ENCODE data around the gene GOLGA7B.

The GOLGA7B gene

GRCh38 chr10:97849687-97850402, at the start of gene GOLGA7B:
TSS of gene GOLGA7B (plus strand) at chr10:97849843. CDS start at chr10:97850304, 461 bp downstream.
- peak in 2 of 3 experiments; percentile 23 to 45 for DNase-seq (ENCODE audit: low read depth in 2 of 3, low spot score in 2 of 3)

- no peak for DNase-seq (ENCODE audit: low read depth in 2 of 3, low spot score in 2 of 3)
Observed at GRCh38 chr10:97800474-97800873, 49.2 kb upstream of the GOLGA7B start.

- DNase-seq (ENCODE audit: low read depth in 2 of 3, low spot score in 2 of 3), result no peak
Observed at GRCh38 chr10:97801422-97801821, 48.2 kb upstream of the GOLGA7B start.

GRCh38 chr10:97805096-97805884, 44.4 kb upstream of the GOLGA7B start:
- DNase-seq (ENCODE audit: low read depth in 2 of 3, low spot score in 2 of 3), result no peak

- DNase-seq (ENCODE audit: low read depth in 2 of 3, low spot score in 2 of 3), result no peak
Observed at GRCh38 chr10:97805949-97806348, 43.7 kb upstream of the GOLGA7B start.

GRCh38 chr10:97810446-97810845, 39.2 kb upstream of the GOLGA7B start:
- DNase-seq (ENCODE audit: low read depth in 2 of 3, low spot score in 2 of 3), result no peak

- no peak for DNase-seq (ENCODE audit: low read depth in 2 of 3, low spot score in 2 of 3)
Observed at GRCh38 chr10:97811958-97812357, 37.7 kb upstream of the GOLGA7B start.

GRCh38 chr10:97812696-97813095, 36.9 kb upstream of the GOLGA7B start:
- no peak for DNase-seq (ENCODE audit: low read depth in 2 of 3, low spot score in 2 of 3)

- no peak for DNase-seq (ENCODE audit: low read depth in 2 of 3, low spot score in 2 of 3)
Observed at GRCh38 chr10:97813311-97813710, 36.3 kb upstream of the GOLGA7B start.

- DNase-seq (ENCODE audit: low read depth in 2 of 3, low spot score in 2 of 3), result no peak
Observed at GRCh38 chr10:97814996-97815395, 34.6 kb upstream of the GOLGA7B start.

GRCh38 chr10:97816609-97817008, 33.0 kb upstream of the GOLGA7B start:
- DNase-seq (ENCODE audit: low read depth in 2 of 3, low spot score in 2 of 3), result no peak

- no peak for DNase-seq (ENCODE audit: low read depth in 2 of 3, low spot score in 2 of 3)
Observed at GRCh38 chr10:97818572-97818971, 31.1 kb upstream of the GOLGA7B start.

GRCh38 chr10:97820096-97820704, 29.4 kb upstream of the GOLGA7B start:
- DNase-seq (ENCODE audit: low read depth in 2 of 3, low spot score in 2 of 3), result no peak

GRCh38 chr10:97821308-97822038, 28.2 kb upstream of the GOLGA7B start:
- DNase-seq (ENCODE audit: low read depth in 2 of 3, low spot score in 2 of 3), result no peak

- DNase-seq (ENCODE audit: low read depth in 2 of 3, low spot score in 2 of 3), result no peak
Observed at GRCh38 chr10:97822261-97822687, 27.4 kb upstream of the GOLGA7B start.

- DNase-seq (ENCODE audit: low read depth in 2 of 3, low spot score in 2 of 3), result no peak
Observed at GRCh38 chr10:97823734-97824133, 25.9 kb upstream of the GOLGA7B start.

GRCh38 chr10:97825020-97825760, 24.5 kb upstream of the GOLGA7B start:
- no peak for DNase-seq (ENCODE audit: low read depth in 2 of 3, low spot score in 2 of 3)

- no peak for DNase-seq (ENCODE audit: low read depth in 2 of 3, low spot score in 2 of 3)
Observed at GRCh38 chr10:97826892-97827291, 22.8 kb upstream of the GOLGA7B start.

- no peak for DNase-seq (ENCODE audit: low read depth in 2 of 3, low spot score in 2 of 3)
Observed at GRCh38 chr10:97827702-97828291, 21.8 kb upstream of the GOLGA7B start.

- no peak for DNase-seq (ENCODE audit: low read depth in 2 of 3, low spot score in 2 of 3)
Observed at GRCh38 chr10:97828721-97829120, 20.9 kb upstream of the GOLGA7B start.
